OCI-LY7 (cell line): ENCODE measurements around the gene MOGAT2.

ENCODE experiments used
- EZH2phosphoT487 ChIP-seq: fragments of 200-600 bp; sonication (generic); IDR thresholded peaks from 2 replicates; pipeline ENCODE4 v1.6.1; 2018; ENCODE audit warnings: low read depth, borderline replicate concordance, mild to moderate bottlenecking, mixed run types, antibody characterized with exemption, low read length, moderate library complexity, mixed read lengths
- TF ChIP-seq, protein P1 (sequence below): fragments of 200-600 bp; sonication (generic); conservative IDR thresholded peaks from 2 replicates; pipeline ENCODE4 v1.5.1; 2014; ENCODE audit warnings: mild to moderate bottlenecking, antibody characterized with exemption, low read length, moderate library complexity, mixed read lengths

- TF ChIP-seq, protein P1, sequence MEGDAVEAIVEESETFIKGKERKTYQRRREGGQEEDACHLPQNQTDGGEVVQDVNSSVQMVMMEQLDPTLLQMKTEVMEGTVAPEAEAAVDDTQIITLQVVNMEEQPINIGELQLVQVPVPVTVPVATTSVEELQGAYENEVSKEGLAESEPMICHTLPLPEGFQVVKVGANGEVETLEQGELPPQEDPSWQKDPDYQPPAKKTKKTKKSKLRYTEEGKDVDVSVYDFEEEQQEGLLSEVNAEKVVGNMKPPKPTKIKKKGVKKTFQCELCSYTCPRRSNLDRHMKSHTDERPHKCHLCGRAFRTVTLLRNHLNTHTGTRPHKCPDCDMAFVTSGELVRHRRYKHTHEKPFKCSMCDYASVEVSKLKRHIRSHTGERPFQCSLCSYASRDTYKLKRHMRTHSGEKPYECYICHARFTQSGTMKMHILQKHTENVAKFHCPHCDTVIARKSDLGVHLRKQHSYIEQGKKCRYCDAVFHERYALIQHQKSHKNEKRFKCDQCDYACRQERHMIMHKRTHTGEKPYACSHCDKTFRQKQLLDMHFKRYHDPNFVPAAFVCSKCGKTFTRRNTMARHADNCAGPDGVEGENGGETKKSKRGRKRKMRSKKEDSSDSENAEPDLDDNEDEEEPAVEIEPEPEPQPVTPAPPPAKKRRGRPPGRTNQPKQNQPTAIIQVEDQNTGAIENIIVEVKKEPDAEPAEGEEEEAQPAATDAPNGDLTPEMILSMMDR, result no peak
- TF ChIP-seq EZH2phosphoT487, result no peak
These were observed 1.0 kb downstream of the MOGAT2 start for GRCh38 chr11:75718419-75719339.
